ENCODE data around the gene CCDC57.

GRCh38 chr17:82164853-82165252, 47.8 kb downstream of the CCDC57 start:
- TF ChIP-seq POLR2AphosphoS5 (IDR thresholded peaks at IDR 0.05; ENCODE audit: low read depth, low read length) (no peak), TAF1 (IDR thresholded peaks at IDR 0.05; ENCODE audit: borderline replicate concordance, insufficient read depth, low read length) (no peak), REST (IDR thresholded peaks at IDR 0.05; ENCODE audit: insufficient read depth in 1 of 2, low read depth in 2 of 2, low read length in 2 of 2) (no peak), SIN3A (IDR thresholded peaks at IDR 0.05; ENCODE audit: borderline replicate concordance, insufficient read depth, low read length) (no peak), FOXP2 (optimal IDR thresholded peaks at IDR 0.05; ENCODE audit: borderline replicate concordance, extremely low read depth, extremely low read length, insufficient read depth) (no peak)

All from PFSK-1 (cell line).